Vagina (tissue), 2 donors: Measurements from ENCODE around the gene SHLD1.

Experiments
- CTCF ChIP-seq, 3 experiments: fragments of 450-650 bp in 2 of 3; fragments of 200-600 bp in 1 of 3; sonication (generic) in 1 of 3; IDR thresholded peaks; one replicate each; pipeline ENCODE4 v1.5.1; 2017 to 2019; ENCODE audit warnings: antibody characterized with exemption in 3 of 3, mild to moderate bottlenecking in 2 of 3, moderate library complexity in 2 of 3
- POLR2A ChIP-seq, 2 donors: fragments of 450-650 bp; IDR thresholded peaks; one replicate each; pipeline ENCODE4 v1.6.1; 2017; ENCODE audit warnings: antibody characterized with exemption in 2 of 2, mild to moderate bottlenecking in 2 of 2, moderate library complexity in 2 of 2

- no peak for TF ChIP-seq CTCF (IDR thresholded peaks at IDR 0.05)
- TF ChIP-seq POLR2A (IDR thresholded peaks at IDR 0.05), result no peak
Measured at GRCh38 chr20:5786930-5787795, 37.0 kb downstream of the SHLD1 start.
